HG03025 (cell line): Measurements from ENCODE around the gene CCDC183.
"Not testable (repeated sequence)": the region's sequence is repeated elsewhere in the genome, so short reads cannot be mapped to it uniquely, and the experiment has no call there.

Source experiments
- ATAC-seq: cut with Tn5 transposase; IDR thresholded peaks from one replicate; pipeline ENCODE4 v1.9.1; 2021; ENCODE audit warnings: mild to moderate bottlenecking, moderate library complexity; ENCODE audit not compliant: unreplicated experiment, low FRiP score

CCDC183 gene

GRCh38 chr9:136821826-136822544, 25.8 kb downstream of the CCDC183 start:
- ATAC-seq: no peak

GRCh38 chr9:136823136-136824046, 27.3 kb downstream of the CCDC183 start:
- no peak for ATAC-seq

- no peak for ATAC-seq
These were observed 28.5 kb downstream of the CCDC183 start for GRCh38 chr9:136824496-136825225.

- no peak for ATAC-seq
These were observed 29.4 kb downstream of the CCDC183 start for GRCh38 chr9:136825295-136826187.

GRCh38 chr9:136826188-136826541, 30.0 kb downstream of the CCDC183 start:
- no peak for ATAC-seq

GRCh38 chr9:136826703-136827582, 30.8 kb downstream of the CCDC183 start:
- ATAC-seq: no peak

- no peak for ATAC-seq
These were observed 31.8 kb downstream of the CCDC183 start for GRCh38 chr9:136827794-136828473.

- ATAC-seq: no peak
These were observed 32.5 kb downstream of the CCDC183 start for GRCh38 chr9:136828474-136829140.

GRCh38 chr9:136829412-136829811, 33.3 kb downstream of the CCDC183 start:
- ATAC-seq: no peak

- ATAC-seq: no peak
These were observed 34.1 kb downstream of the CCDC183 start for GRCh38 chr9:136829981-136830885.

- ATAC-seq: no peak
These were observed 35.0 kb downstream of the CCDC183 start for GRCh38 chr9:136831002-136831719.

- no peak for ATAC-seq
These were observed 35.6 kb downstream of the CCDC183 start for GRCh38 chr9:136831720-136832104.

- ATAC-seq: no peak
These were observed 36.4 kb downstream of the CCDC183 start for GRCh38 chr9:136832581-136832980.

- ATAC-seq: not testable (repeated sequence)
These were observed 37.4 kb downstream of the CCDC183 start for GRCh38 chr9:136833381-136834048.

- ATAC-seq: no peak
These were observed 39.2 kb downstream of the CCDC183 start for GRCh38 chr9:136835162-136835931.
